HFFc6 (cell line): Measurements from ENCODE around the gene ACSS1. TPM values are rescaled to one million over a fixed set of nuclear protein-coding genes. Genes with fewer than 3 reads are reported as not detected.

Experiments
- DNase-seq: peaks from one replicate; pipeline ENCODE4 v3.0.0-alpha.2; 2018
- H3K27ac Mint-ChIP-seq: 2 replicates; pipeline ENCODE4 v1.8.0; 2020; ENCODE audit warnings: mild to moderate bottlenecking, mixed read lengths
- H3K27me3 Mint-ChIP-seq: 2 replicates; pipeline ENCODE4 v1.8.0; 2021; ENCODE audit warnings: mild to moderate bottlenecking, moderate library complexity, mixed read lengths; ENCODE audit not compliant: insufficient read depth
- H3K36me3 Mint-ChIP-seq: 2 replicates; pipeline ENCODE4 v1.8.0; 2021; ENCODE audit warnings: low read depth, mixed read lengths
- H3K4me1 Mint-ChIP-seq: 2 replicates; pipeline ENCODE4 v1.8.0; 2020; ENCODE audit warnings: low read depth, mixed read lengths
- H3K4me3 Mint-ChIP-seq: 2 replicates; pipeline ENCODE4 v1.8.0; 2020; ENCODE audit warnings: mild to moderate bottlenecking, moderate library complexity, mixed read lengths
- H3K9me3 Mint-ChIP-seq: 2 replicates; pipeline ENCODE4 v1.8.0; 2020; ENCODE audit warnings: mild to moderate bottlenecking, mixed read lengths
- total RNA-seq, 6 experiments: library from RNA; stranded (reverse); fragmentation: NEBNext Ultra II Directional; extraction: Animal tissue kit (Norgen Biotek cat#: 25700); gene quantifications; 2 replicates in 1 of 6; 3 replicates in 5 of 6; pipeline ENCODE4 v1.2.3, GENCODE V29; 2021
- TF ChIP-seq, protein P1 (sequence below): fragments of 200-600 bp; sonication (generic); IDR thresholded peaks from 2 replicates; pipeline ENCODE4 v1.5.0; 2021; ENCODE audit warnings: antibody characterized with exemption, mild to moderate bottlenecking

The ACSS1 gene
- total RNA-seq, 6 experiments from 2014 or later: 0.80 to 1.4 (median 1.2) TPM

DNA sequence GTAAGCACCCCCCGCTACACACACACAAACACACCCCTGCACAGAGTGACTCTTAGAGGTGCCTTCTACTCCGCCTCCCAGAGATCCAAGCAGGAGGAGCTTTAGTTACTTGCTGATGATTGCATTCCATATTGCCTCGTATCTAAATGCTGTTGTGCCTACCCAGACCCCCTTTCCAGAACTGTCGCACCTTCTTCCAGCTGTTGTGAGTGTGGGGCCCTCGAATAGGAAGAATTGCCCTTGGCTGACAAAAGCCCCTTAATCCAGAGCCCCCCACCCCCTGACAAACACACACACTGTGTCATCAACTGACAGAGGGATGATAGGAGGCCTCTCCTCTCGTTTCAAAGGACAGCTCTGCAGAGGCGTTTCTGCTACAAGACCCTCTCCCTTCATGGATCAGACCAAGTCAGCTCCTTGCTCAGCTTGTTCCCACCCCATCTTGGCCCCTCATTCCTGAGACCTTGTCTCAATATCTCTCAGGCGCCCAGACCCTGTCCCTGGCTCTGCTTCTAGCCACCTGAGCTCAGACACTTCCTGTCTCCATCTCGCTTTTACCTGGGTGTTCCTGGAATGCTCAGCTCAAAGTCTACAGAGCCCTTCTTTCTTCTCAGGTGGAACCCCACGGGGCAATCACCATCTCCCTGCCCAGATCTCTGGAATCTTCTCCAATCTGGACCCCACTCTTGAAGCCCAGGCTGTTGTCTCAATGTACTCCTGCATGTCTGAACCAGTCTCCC, 28.0 kb upstream of the ACSS1 start:
- Mint-ChIP-seq H3K27me3 (peaks cover 66% of the 10 kb centered on the region), H3K4me3 (no peak overlapping the region), H3K36me3 (no peaks in the 10 kb centered on the region), H3K4me1 (0 out of 2 replicates have a peak, but pooled peaks cover 5% of the 10 kb centered on the region), H3K27ac (no peak overlapping the region), H3K9me3 (no peaks in the 10 kb centered on the region; the same call in 1 of the 2 replicates)
- DNase-seq: no peak
- TF ChIP-seq, protein P1, sequence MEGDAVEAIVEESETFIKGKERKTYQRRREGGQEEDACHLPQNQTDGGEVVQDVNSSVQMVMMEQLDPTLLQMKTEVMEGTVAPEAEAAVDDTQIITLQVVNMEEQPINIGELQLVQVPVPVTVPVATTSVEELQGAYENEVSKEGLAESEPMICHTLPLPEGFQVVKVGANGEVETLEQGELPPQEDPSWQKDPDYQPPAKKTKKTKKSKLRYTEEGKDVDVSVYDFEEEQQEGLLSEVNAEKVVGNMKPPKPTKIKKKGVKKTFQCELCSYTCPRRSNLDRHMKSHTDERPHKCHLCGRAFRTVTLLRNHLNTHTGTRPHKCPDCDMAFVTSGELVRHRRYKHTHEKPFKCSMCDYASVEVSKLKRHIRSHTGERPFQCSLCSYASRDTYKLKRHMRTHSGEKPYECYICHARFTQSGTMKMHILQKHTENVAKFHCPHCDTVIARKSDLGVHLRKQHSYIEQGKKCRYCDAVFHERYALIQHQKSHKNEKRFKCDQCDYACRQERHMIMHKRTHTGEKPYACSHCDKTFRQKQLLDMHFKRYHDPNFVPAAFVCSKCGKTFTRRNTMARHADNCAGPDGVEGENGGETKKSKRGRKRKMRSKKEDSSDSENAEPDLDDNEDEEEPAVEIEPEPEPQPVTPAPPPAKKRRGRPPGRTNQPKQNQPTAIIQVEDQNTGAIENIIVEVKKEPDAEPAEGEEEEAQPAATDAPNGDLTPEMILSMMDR: no peak

DNA sequence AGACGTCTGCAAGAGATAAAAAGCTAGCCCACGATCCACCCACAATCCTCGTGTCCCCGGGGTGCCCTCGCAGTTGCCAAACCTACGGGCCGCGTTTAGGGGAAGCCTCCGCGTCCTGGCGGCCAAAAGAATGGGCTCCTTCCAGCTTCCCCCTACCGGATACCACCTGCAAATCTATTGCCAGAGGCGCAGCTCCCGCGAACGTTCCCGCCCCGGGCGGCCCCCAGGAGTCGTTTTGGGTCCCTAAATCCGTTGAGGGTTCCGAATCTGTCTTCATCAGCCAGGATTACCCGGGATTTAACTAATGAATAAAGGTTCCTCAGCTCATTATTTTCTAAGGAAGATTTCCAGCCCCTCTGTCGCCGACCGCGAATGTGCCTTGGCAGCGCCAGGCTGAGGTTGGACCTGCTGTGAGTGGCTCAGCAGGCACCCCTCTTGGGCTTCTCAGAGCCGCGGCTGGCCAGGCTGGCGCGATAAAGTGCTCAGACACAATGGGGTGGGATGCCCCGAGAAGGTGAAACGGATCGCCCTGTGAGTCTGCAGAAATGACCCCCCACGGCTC, 26.8 kb upstream of the ACSS1 start:
- Mint-ChIP-seq H3K4me3 (no peak overlapping the region), H3K27ac (no peak overlapping the region), H3K27me3 (peaks cover 66% of the 10 kb centered on the region), H3K4me1 (0 out of 2 replicates have a peak, but pooled peaks cover 5% of the 10 kb centered on the region), H3K36me3 (no peaks in the 10 kb centered on the region), H3K9me3 (no peaks in the 10 kb centered on the region; the same call in 1 of the 2 replicates)
- TF ChIP-seq, protein P1: no peak
- no peak for DNase-seq

DNA sequence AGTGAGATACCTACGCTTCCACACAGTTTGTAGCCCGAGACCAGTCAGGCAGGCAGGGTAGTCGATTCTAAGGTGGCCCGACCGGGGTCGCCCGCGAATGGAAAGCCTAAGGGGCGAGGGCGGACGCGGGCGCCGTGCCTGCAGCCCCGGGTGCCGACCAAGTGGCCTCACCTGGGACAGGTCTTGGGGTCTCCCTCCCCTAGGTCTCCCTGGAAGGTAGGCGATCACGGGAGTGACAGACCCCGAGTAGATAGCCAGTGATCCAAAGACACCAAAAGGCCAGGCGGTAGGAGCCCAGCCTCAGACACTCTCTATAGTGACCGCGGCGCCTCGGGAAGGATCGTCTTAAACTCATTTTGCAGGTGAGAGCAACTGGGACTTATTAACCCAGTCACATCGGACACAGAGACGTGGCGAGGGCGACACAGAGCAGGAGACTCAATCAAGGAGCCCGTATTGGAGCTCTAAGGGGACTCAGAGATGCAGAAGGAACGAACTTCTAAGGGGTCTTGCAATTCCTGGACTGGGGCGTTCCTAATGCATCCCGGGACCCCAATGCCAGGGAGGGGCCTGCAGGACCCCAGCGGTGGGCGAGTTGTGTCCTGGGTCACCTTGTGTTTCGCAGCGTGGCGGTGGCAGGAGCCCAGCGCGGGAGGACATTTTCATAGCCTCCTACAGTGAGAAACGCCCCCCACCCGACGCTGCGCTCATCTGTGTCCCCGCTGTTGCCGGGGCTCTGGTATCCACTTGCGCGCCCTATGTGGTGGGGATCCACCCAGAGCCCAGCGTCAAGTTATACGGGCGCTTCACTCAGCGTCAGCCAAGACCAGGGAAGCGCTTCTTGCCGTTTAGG, 26.1 kb upstream of the ACSS1 start:
- TF ChIP-seq, protein P1: peak; percentile 63
- no peaks in the 10 kb centered on the region; the same call in 1 of the 2 replicates for H3K9me3 Mint-ChIP-seq
- H3K27me3 Mint-ChIP-seq: peaks cover 69% of the 10 kb centered on the region
- no peaks in the 10 kb centered on the region for H3K36me3 Mint-ChIP-seq
- DNase-seq: no peak
- H3K4me3 Mint-ChIP-seq: peak overlapping the region; percentile 63; the same call in 1 of the 2 replicates
- no peak overlapping the region for H3K27ac Mint-ChIP-seq
- 0 out of 2 replicates have a peak, but pooled peaks cover 5% of the 10 kb centered on the region for H3K4me1 Mint-ChIP-seq

DNA sequence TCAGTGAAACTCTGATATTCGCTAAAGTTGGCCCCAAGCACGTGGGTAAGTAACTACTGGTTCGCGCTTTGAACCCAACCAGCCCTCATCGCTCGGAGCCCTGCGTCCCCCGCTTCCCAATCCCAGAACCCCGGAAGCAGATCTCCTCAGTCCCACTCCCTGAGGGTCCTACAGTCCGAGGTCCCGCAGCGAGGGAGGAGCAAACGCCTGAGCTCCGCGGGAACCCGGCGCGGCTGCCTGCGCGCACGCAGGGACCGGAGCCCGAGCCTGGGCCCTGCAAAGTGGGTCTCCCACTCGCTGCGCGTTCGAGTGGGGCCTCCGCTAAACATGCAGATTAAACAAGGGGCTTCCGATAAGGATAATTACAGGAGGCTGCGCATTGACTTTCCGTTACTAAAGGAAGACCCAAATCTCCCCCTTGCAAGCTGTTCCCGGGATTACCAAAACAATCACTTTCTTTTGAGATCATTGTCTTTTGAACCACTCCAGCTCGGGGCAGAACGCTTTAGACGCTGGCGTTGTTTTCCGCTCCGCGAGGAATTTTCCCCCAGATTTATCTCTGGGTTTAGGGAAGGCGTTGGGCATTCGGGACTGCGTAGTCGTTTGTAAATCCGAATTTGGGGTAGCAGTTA, 25.3 kb upstream of the ACSS1 start:
- Mint-ChIP-seq H3K4me3 (peak overlapping the region; percentile 63; the same call in 1 of the 2 replicates), H3K36me3 (no peaks in the 10 kb centered on the region), H3K27me3 (peaks cover 70% of the 10 kb centered on the region), H3K4me1 (0 out of 2 replicates have a peak, but pooled peaks cover 5% of the 10 kb centered on the region), H3K27ac (no peak overlapping the region), H3K9me3 (no peaks in the 10 kb centered on the region; the same call in 1 of the 2 replicates)
- DNase-seq: no peak
- TF ChIP-seq, protein P1: no peak

DNA sequence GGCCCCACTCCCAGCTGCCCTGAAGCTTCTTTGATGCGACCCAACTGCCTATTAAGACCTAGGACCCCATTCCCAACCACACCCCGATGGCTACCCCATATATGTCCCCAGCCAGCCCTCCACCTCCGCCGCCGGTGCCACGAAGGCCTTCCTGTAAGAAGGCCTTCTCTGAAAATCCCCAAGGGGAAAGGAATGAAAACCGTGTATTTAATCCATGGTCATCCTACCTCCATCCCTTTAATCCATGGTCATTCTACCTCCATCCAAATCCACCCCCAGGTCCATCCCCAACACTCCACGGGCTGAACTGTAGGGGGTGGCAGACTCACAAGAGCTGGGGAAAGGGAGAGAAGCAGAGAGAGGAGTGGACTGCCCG, 24.5 kb upstream of the ACSS1 start:
- TF ChIP-seq, protein P1: no peak
- Mint-ChIP-seq H3K36me3 (no peaks in the 10 kb centered on the region), H3K4me3 (no peak overlapping the region), H3K9me3 (no peaks in the 10 kb centered on the region; the same call in 1 of the 2 replicates), H3K27me3 (peaks cover 69% of the 10 kb centered on the region), H3K4me1 (0 out of 2 replicates have a peak, but pooled peaks cover 5% of the 10 kb centered on the region), H3K27ac (no peak overlapping the region)
- no peak for DNase-seq
